Natural killer cell treated with Interleukin-12 subunit alpha and Interleukin-12 subunit beta and Interleukin-15 and Interleukin-18, amount 100 ng/mL, for 72 hours (primary cell): ENCODE data around the gene PLD4. TPM values are rescaled to one million over a fixed set of nuclear protein-coding genes. Genes with fewer than 3 reads are reported as not detected.

Source experiments
- ATAC-seq, 2 donors: fragments of 150-1000 bp; cut with Tn5 transposase in 1 of 2; sonication (Bioruptor Pico), chemical (Tn5 transposase) in 1 of 2; 2 replicates each; pipeline ENCODE4 v1.10.0; 2021
- DNase-seq: peaks from one replicate; pipeline ENCODE4 v3.0.0; 2022; ENCODE audit warnings: low spot score
- H3K27ac Mint-ChIP-seq, 2 donors: 1 replicate in 1 of 2; 2 replicates in 1 of 2; pipeline ENCODE4 v1.8.0; 2022; ENCODE audit warnings: mixed read lengths in 2 of 2, mild to moderate bottlenecking in 1 of 2, moderate library complexity in 1 of 2
- H3K27me3 Mint-ChIP-seq, 2 donors: 1 replicate in 1 of 2; 2 replicates in 1 of 2; pipeline ENCODE4 v1.8.0; 2022; ENCODE audit warnings: mixed read lengths in 2 of 2
- H3K36me3 Mint-ChIP-seq: one replicate; pipeline ENCODE4 v1.8.0; 2022; ENCODE audit warnings: mixed read lengths
- H3K4me1 Mint-ChIP-seq, 2 donors: 1 replicate in 1 of 2; 2 replicates in 1 of 2; pipeline ENCODE4 v1.8.0; 2022; ENCODE audit warnings: low read depth in 2 of 2, mixed read lengths in 2 of 2, mild to moderate bottlenecking in 1 of 2
- H3K4me3 Mint-ChIP-seq: one replicate; pipeline ENCODE4 v1.8.0; 2022; ENCODE audit warnings: mixed read lengths
- H3K9me3 Mint-ChIP-seq: 2 replicates; pipeline ENCODE4 v1.8.0; 2022; ENCODE audit warnings: mixed read lengths
- total RNA-seq, 2 donors: library from RNA; stranded (reverse); gene quantifications; one replicate each; pipeline ENCODE4 v1.2.3, GENCODE V29; 2022

Gene PLD4
- not detected for total RNA-seq

- no peak within 1 kb of the TSS for H3K27ac Mint-ChIP-seq
These were observed at the start of gene PLD4 for GRCh38 chr14:104924421-104925213. TSS of gene PLD4 (plus strand) at chr14:104924879. CDS start at chr14:104927141, 2,262 bp downstream.

DNA sequence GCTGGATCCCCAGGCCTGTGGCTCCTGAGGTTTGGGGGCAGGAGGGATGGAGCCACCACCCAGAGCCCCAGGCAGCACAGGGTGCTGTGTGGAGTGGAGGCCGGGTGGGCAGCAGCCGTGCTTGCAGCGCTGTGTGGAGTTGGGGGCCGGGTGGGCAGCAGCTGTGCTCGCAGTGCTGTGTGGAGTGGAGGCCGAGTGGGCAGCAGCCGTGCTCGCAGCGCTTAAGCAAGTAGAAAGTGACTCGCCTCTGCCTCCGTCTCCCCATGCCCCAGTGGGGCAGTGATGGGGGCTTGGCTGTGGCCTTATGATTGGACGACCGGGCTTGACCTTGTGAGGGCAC, 49.3 kb upstream of the PLD4 start:
- Mint-ChIP-seq H3K4me1 (peaks cover 7 to 12% of the 10 kb centered on the region in 2 donors), H3K36me3 (no peaks in the 10 kb centered on the region), H3K9me3 (no peaks in the 10 kb centered on the region), H3K27me3 (peaks cover 0 to 3% of the 10 kb centered on the region in 2 donors), H3K27ac (no peak overlapping the region), H3K4me3 (no peak overlapping the region)
- ATAC-seq: no peak
- DNase-seq: no peak

More at GRCh38 chr14:104924421-104925213, at the start of gene PLD4:
- no peaks in the 10 kb centered on the region for H3K9me3 Mint-ChIP-seq
- H3K36me3 Mint-ChIP-seq: no peaks in the 10 kb centered on the region
- H3K4me3 Mint-ChIP-seq: no peak within 1 kb of the TSS
- peaks cover 3 to 10% of the 10 kb centered on the region in 2 donors for H3K27me3 Mint-ChIP-seq
- no peaks in the 10 kb centered on the region for H3K4me1 Mint-ChIP-seq
- no peak for ATAC-seq
- no peak for DNase-seq

GRCh38 chr14:104875811-104876210, 48.9 kb upstream of the PLD4 start:
- DNase-seq: no peak
- ATAC-seq: no peak
- H3K36me3 Mint-ChIP-seq: no peaks in the 10 kb centered on the region

GRCh38 chr14:104876251-104876699, 48.4 kb upstream of the PLD4 start:
- DNase-seq: no peak
- peak; percentile 71 to 89 for ATAC-seq
- peaks cover 7 to 12% of the 10 kb centered on the region in 2 donors for H3K4me1 Mint-ChIP-seq
- H3K27ac Mint-ChIP-seq: no peak overlapping the region
- H3K4me3 Mint-ChIP-seq: no peak overlapping the region
- H3K36me3 Mint-ChIP-seq: no peaks in the 10 kb centered on the region
- H3K9me3 Mint-ChIP-seq: no peaks in the 10 kb centered on the region
- H3K27me3 Mint-ChIP-seq: peaks cover 0 to 3% of the 10 kb centered on the region in 2 donors

More at GRCh38 chr14:104875811-104876210, 48.9 kb upstream of the PLD4 start:
- Mint-ChIP-seq H3K27ac (no peak overlapping the region), H3K9me3 (no peaks in the 10 kb centered on the region), H3K4me1 (peaks cover 7 to 12% of the 10 kb centered on the region in 2 donors), H3K4me3 (no peak overlapping the region), H3K27me3 (peaks cover 0 to 3% of the 10 kb centered on the region in 2 donors)

DNA sequence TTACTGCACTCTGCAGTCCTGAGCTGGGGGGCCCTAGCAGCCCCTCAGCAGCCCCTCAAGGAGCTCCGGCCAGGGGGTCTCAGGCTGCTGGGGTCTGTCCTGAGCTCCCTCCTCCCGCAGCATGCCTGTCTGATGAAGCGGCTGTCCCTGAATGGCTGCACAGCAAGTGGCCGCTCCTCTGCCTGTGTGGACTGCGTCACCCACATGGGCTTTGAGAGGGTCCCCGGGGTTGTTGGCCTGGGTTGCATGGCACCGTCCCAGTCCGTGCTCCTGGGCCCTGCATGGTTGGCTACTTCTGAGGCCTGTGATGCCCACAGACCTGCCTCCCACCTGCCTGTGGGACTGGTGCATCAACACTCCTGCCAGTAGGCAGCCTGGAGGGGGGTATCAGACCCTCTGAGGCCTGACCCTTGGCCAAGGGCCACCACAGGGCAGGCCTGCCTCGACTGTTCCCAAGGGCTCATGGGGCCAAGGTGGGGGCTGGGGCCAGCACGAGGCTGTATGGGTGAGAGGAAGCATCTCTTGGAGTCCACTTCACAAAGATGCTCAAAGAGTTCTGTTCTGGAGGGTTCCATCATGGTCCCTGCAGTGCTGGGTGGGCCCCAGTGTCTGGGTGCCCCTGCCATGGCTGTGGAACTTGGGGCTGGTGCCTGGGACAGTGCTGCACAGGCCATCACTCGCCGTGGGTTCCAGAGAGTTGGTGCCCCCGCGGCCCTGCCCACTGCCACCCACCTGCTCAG, 47.4 kb upstream of the PLD4 start:
- DNase-seq (no peak), ATAC-seq (no peak)
- Mint-ChIP-seq H3K27ac (no peak overlapping the region), H3K4me1 (peaks cover 6 to 7% of the 10 kb centered on the region in 2 donors), H3K36me3 (no peaks in the 10 kb centered on the region), H3K4me3 (no peak overlapping the region), H3K27me3 (peaks cover 0 to 3% of the 10 kb centered on the region in 2 donors), H3K9me3 (no peaks in the 10 kb centered on the region)

DNA sequence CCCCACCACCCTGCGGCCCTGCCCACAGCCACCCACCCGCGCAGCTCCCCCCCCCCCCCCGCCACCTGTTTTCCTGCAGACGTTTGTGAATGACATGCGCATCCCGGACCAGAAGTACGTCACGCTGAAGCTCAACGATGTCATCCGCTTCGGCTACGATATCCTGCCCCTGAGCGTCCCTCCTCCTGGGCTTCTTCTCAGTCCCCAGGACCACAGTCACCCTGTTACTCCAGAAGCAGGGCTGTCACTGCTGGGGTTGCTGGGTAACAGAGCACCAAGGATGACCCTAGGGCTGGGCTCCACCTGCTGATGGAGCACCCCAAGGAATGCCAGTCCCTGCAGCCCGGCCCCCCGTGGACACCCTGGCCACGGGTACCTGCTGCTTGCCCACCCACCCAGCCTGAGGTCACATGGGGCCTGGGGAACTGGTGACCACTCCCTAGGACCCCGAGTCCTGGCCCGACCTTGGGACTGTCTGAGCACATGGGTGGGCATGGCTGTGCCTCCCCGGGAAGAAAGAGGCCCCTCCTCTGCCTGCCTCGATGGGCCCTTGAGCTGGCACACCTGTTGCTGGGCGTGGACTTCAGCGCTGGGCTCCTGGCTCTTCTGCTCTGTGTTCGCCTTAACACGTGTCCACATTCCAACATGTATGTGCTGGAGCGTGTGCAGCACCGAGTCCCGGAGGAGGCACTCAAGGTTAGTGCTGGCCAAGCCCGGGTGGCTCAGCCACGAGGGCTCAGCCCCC, 46.7 kb upstream of the PLD4 start:
- no peak overlapping the region for H3K4me3 Mint-ChIP-seq
- H3K4me1 Mint-ChIP-seq: no peaks in the 10 kb centered on the region
- no peak overlapping the region for H3K27ac Mint-ChIP-seq
- ATAC-seq (no peak), DNase-seq (no peak)
- H3K9me3 Mint-ChIP-seq: no peaks in the 10 kb centered on the region
- H3K36me3 Mint-ChIP-seq: no peaks in the 10 kb centered on the region
- no peaks in the 10 kb centered on the region for H3K27me3 Mint-ChIP-seq

- no peaks in the 10 kb centered on the region for H3K36me3 Mint-ChIP-seq
- H3K27me3 Mint-ChIP-seq: no peaks in the 10 kb centered on the region
- no peak overlapping the region for H3K27ac Mint-ChIP-seq
- no peaks in the 10 kb centered on the region for H3K9me3 Mint-ChIP-seq
- no peak for ATAC-seq
- no peak overlapping the region for H3K4me3 Mint-ChIP-seq
- DNase-seq: no peak
- no peaks in the 10 kb centered on the region for H3K4me1 Mint-ChIP-seq
These were observed 46.1 kb upstream of the PLD4 start for GRCh38 chr14:104878582-104878981.

- Mint-ChIP-seq H3K27me3 (no peaks in the 10 kb centered on the region), H3K4me3 (no peak overlapping the region), H3K9me3 (no peaks in the 10 kb centered on the region), H3K4me1 (no peaks in the 10 kb centered on the region), H3K36me3 (no peaks in the 10 kb centered on the region), H3K27ac (no peak overlapping the region)
- ATAC-seq (no peak), DNase-seq (no peak)
These were observed 45.3 kb upstream of the PLD4 start for GRCh38 chr14:104879201-104879982.

- no peak overlapping the region for H3K27ac Mint-ChIP-seq
- no peaks in the 10 kb centered on the region for H3K36me3 Mint-ChIP-seq
- H3K27me3 Mint-ChIP-seq: no peaks in the 10 kb centered on the region
- ATAC-seq (no peak), DNase-seq (no peak)
- no peaks in the 10 kb centered on the region for H3K4me1 Mint-ChIP-seq
- H3K9me3 Mint-ChIP-seq: no peaks in the 10 kb centered on the region
- no peak overlapping the region for H3K4me3 Mint-ChIP-seq
These were observed 44.6 kb upstream of the PLD4 start for GRCh38 chr14:104879983-104880565.

DNA sequence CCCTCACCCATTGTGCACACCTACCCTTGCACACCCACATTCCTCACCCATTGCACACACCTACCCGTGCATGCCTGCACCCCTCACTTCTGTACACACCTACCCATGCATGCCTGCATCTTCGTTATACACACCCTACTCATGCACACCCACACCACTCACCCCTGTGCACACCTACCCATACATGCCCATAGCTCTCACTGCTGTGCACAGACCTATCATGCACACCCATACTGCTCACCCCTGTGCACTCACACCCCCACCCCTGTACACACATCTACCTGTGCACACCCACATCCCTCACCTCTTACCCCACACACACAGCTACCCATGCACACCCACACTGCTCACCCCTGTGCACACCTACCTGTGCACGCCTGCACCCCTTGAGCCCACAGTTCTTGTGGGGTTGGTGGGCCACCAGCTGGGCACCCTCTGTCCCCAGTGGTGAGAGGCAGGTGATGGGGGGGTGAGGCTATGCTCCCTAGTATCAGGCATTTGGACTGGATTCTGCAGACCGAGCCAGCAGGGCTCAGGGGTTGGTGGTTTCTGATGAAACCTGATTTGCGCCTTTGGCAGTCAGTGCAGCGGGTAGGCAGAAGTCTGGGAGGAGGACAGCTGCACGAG, 44.0 kb upstream of the PLD4 start:
- Mint-ChIP-seq H3K36me3 (no peaks in the 10 kb centered on the region), H3K4me1 (no peaks in the 10 kb centered on the region), H3K9me3 (no peaks in the 10 kb centered on the region), H3K4me3 (no peak overlapping the region), H3K27ac (no peak overlapping the region), H3K27me3 (no peaks in the 10 kb centered on the region)
- ATAC-seq (no peak), DNase-seq (no peak)

GRCh38 chr14:104881369-104881979, 43.2 kb upstream of the PLD4 start:
- no peak overlapping the region for H3K4me3 Mint-ChIP-seq
- no peak overlapping the region for H3K27ac Mint-ChIP-seq
- no peaks in the 10 kb centered on the region for H3K36me3 Mint-ChIP-seq
- no peaks in the 10 kb centered on the region for H3K27me3 Mint-ChIP-seq
- DNase-seq: no peak
- no peak for ATAC-seq
- no peaks in the 10 kb centered on the region for H3K9me3 Mint-ChIP-seq
- H3K4me1 Mint-ChIP-seq: no peaks in the 10 kb centered on the region

GRCh38 chr14:104882325-104882973, 42.2 kb upstream of the PLD4 start:
- no peaks in the 10 kb centered on the region for H3K27me3 Mint-ChIP-seq
- ATAC-seq: no peak
- no peaks in the 10 kb centered on the region for H3K36me3 Mint-ChIP-seq
- no peak overlapping the region for H3K27ac Mint-ChIP-seq
- no peaks in the 10 kb centered on the region for H3K9me3 Mint-ChIP-seq
- no peaks in the 10 kb centered on the region for H3K4me1 Mint-ChIP-seq
- DNase-seq: no peak
- no peak overlapping the region for H3K4me3 Mint-ChIP-seq
